Measurements from ENCODE around the gene C2CD2.

The C2CD2 gene

DNA sequence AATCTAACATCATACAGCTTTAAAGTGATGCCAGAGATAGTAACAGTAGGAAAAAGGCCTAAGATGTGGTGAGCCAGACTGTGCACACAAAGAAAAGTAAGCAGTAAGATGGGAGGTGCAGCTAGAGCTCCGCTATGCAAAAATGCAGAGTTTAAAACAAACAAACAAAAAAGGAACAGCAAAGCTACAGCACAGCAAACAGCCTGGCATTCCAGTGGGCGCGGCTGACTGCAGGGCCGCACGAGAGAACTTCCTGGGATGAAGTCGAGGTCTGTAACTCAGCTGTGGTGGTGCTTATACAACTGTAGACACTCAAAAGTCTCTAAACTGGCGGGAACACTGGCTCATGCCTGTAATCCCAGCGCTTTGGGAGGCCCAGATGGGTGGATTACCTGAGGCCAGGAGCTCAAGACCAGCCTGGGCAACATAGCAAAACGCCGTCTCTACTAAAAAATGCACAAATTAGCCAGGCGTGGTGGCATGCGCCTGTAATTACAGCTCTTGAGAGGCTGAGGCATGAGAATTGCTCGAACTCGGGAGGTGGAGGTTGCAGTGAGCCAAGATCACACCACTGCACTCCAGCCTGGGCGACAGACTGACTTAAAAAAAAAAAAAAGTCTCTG is 104.7 kb downstream of the C2CD2 start:
- no peak for DNase-seq (ENCODE audit: low read depth in 3 of 3, low spot score in 1 of 3)

DNA sequence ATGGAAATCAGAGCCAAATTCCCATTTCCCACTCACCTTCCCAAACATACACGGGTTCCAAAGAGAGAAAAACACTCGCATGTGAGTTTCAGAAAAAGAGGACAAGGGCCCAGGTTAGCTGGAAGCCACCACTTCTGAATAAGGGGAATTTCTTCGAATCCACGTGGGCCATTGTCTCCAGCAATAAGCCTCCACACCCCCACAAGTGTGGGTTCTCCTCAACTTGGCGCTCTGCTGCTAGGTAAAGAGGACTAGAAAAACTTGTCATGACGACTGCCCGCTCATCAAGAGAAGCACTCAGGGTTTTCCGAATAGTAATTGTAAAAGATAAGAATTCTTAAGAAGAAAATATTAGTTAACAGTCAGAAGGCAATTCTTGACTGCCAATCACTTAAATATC is 105.3 kb downstream of the C2CD2 start:
- no peak for DNase-seq (ENCODE audit: low read depth in 3 of 3, low spot score in 1 of 3)

DNA sequence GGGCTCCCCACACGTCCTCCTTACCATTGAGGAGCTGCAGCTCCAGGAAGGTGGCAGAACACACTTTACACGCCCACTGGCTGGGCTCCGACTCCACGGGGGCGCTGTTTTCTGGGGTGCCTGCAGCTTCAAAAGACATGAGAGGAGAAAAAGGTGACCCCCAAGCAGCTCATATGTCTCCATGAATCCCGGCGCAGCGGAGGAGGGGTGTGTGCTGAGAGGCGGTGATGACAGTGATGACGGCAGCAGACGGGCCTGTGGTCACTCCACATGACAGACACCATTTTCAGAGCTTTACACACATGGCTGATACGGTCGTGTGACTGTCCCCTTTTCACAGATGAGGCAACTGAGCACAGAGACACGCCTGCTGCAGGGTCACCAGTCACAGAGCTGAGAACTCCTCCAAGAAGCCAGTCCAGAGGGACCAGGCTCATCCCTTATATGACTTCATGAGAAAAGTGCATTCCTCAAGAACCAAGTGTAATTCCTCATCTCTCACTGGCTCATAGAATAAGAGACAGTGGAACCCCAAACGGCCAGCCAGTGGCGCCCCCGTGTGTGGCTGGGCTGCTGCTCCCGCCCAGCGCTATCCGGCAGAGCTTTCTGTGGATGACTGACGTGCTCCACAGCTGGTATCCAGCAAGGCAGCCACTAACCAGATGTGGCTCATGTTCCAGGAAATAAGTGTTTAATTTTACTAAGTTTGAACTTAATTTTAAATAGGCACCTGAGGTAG is 106.6 kb downstream of the C2CD2 start:
- no peak for DNase-seq (ENCODE audit: low read depth in 3 of 3, low spot score in 1 of 3)

DNA sequence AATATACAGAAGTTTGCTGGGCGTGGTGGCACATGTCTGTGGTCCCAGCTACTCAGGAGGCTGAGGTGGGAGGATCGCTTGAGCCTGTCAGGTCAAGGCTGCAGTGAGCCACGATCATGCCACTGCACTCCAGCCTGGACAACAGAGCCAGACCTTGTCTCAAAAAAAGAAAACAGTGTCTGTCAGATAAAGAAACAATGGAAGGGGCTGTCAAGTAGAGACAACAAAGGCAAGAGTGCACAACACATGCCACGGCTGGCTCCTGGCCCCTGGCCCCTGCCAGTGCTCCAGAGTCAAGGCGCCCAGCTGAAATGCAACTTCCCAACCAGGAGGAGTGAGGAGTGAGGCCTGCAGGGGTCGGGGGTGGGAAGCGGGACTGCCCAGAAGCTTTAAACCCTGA is 107.3 kb downstream of the C2CD2 start:
- DNase-seq (ENCODE audit: low read depth in 3 of 3, low spot score in 1 of 3): no peak

DNA sequence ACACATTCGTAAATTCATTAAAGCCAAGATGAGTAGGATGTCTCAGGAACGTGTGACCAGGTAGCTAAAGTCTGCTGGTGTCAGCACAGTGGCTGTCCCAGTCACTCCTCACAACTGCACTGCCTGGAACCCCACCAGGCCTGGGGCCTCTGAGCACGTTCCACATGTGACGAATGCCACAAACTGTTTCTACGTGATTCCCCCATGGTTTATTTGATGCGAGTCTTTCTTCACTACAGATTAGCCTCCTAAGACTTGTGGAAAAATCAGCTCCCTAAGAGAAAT is 107.8 kb downstream of the C2CD2 start:
- DNase-seq (ENCODE audit: low read depth in 3 of 3, low spot score in 1 of 3): no peak

DNA sequence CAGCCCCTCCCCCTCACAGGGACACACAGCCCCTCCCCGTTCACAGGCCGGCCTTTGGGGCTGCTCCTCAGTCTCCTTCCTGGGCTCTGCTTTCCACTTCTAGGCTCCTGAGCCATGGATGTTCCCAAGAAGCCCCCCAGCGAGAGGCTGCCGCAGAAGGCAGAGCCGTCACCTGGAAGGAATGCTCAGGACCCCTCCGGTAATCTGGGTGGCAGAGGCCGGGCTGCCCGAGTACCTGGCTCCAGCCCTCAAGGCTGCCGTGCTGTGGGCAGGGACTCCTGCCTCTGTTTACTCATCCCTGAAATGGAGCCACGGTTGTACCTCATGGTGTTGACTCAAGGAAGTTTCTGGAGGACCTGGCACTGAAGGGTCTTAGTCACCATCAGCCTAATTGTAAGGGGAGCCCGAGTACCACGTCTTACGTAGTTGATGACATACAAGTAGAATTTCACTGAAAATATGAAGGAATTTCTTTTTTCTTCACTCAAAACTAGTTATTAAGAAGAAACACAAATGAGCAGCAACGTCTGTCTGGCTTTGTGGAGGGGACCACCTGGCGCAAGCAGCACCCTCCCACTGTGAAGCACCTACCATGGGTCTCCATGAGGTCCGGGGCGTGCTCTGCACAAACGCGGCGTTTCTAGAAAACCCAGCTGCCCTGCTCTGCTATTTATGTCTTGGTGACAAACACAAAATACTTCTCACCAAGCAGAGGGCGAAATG is 108.3 kb downstream of the C2CD2 start:
- DNase-seq (ENCODE audit: low read depth in 3 of 3, low spot score in 1 of 3): no peak

DNA sequence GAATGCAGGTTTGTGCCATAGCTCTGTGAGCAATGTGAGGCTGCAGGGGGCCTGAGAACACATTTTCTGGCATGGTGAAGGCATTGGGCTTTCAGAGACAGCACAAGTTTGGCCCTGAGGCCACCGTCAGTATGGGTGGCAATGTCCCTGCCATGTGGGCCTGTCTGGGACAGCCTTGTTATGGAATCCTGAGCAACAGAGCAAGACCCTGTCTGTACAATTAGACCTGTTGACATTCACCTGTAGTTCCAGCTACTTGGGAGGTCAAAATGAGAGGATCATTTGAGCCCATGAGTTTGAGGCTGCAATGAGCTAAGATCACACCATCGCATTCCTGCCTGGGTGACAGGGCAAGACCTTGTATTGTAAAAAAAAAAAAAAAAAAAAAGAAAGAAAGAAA is 110.2 kb downstream of the C2CD2 start:
- DNase-seq (ENCODE audit: low read depth in 3 of 3, low spot score in 1 of 3): no peak

DNA sequence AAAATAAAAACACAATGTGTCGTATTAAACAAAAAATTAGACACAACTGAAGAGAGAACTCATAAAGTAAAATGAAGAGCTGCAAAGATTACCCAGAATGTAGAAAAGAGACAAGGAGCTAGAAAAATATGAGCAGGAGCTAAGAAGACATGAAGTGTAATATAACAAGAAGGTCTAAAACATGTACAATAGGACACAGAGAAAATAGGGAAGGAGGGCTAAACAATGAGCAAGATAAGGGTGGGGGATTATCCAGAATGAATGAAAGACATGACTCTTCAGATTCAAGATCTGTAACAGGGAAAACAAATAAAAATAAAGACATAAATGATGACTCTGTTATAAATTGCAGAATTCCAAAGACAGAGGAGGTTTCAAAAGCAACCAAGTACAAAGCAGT is 112.9 kb downstream of the C2CD2 start:
- no peak for DNase-seq (ENCODE audit: low read depth in 3 of 3, low spot score in 1 of 3)

DNA sequence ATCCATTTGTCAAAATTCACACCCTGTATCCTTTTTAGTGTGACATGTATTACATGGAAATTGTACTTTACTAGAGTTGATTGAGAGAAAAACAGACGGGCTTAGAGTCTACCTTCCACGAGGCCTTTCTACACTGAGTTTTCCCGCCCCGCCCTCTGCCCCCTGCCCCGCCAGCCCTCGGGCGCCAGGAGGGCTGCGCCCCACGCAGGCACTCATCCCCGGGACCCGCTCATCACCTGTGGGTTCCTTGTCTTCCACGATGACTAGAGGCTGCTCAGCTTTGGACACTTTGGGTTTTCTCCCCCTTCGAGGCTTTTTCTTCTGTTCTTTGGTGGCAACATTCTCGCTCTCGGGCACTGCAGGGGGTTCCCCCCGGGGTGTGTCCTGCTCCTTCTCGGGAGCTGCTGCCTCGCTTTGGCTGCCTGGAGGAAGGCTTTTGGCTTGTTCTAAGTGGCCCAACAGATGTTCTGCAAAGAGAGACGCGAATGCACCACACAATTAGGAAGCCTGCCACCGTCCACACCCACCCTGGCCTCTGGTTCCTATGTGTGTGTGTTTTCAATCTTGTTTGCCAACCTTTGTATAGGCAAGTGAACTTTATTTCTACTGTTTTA is 114.3 kb downstream of the C2CD2 start:
- DNase-seq (ENCODE audit: low read depth in 3 of 3, low spot score in 1 of 3): no peak

DNA sequence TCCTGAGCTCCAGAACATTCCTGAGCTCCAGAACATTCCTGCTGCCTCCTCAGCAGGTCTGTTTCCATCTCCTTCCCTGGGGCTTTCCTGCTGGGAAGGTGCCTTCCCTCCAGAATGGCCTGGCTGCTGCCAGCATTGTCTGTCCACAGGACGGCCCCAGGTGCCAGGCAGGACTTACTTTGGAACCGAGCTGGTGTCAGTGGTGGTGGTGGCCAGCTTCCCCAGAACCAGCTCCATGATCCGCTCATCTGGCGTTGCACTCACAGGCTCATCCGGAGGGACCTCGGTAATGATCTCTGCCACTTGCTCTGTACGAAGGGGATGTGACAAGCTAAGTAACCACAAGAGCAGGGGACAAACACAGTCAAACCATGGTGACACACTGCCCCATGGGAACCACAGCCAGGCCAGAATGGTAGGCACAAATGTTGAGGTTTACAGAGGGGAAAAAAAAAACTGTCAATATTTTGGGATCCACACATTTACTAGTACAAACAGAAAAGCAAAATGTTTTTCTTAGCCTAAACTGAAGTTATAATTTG is 116.0 kb downstream of the C2CD2 start:
- no peak for DNase-seq (ENCODE audit: low read depth in 3 of 3, low spot score in 1 of 3)

DNA sequence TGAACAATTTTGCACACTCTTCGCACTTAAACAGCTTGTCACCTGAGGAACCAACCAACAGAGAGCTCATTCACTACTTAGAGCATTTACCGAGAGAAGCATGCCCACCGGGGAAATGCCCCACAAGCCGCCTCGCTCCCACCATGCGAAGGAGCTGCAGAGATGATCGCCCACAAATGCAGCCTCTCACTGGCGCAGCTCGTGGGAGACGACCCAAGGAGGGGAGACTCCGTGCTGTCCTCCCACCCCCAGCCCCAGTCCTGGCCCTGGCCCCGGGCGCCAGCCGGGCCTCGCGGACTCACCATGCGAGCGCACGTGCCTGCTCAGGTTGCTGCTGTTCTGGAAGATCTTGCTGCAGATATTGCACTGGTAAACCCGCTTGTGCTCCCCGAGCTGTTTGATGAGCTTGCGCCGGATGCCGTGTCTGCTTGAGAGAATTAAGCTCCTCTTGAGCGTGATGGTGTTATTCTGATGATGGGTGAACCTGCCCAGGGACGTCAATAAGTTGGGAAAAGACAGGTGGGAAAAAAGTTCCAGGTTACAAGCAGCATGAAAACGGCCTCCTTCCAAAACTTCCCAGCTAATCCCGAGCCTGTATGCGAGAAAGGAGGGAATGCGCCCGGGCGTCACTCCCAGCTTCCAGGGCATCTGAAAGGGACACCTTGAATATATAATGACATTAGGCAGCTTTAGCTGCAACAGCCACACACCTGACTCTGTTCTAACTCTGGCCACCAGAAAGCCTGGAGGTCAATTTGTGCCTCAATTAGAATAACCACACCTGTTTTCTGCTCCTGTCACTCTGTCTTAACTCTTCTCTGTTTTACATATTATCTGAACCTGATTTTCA is 117.4 kb downstream of the C2CD2 start:
- no peak for DNase-seq (ENCODE audit: low read depth in 3 of 3, low spot score in 1 of 3)

DNA sequence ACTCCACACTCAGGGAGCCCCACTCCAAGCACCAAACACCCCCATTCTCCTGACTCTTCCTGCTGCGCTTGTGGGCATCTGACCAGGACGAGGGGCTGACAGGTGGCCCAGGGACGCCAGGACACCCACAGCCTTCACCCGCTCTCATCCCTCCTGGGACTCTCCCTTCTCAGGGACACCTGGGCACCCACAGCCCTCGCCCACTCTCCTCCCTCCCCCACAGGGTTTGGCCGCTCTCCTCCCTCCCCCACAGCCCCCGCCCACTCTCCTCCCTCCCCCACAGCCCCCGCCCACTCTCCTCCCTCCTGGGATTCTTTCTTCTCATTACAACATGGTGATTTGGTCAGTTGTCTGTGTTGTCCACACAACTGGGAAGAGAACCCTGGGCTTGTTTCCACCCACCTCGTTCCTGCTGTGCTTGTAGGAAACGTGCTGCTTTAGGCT is 118.1 kb downstream of the C2CD2 start:
- no peak for DNase-seq (ENCODE audit: low read depth in 3 of 3, low spot score in 1 of 3)

Measured in stimulated activated CD4-positive, alpha-beta T cell treated with anti-CD3 and anti-CD28 coated beads, TNF-alpha, amount 100 ng/mL, for 1 hour (primary cell).